RPMI8226 (cell line): ENCODE results near the gene FERMT2.
"Not testable (repeated sequence)": the region's sequence is repeated elsewhere in the genome, so short reads cannot be mapped to it uniquely, and the experiment has no call there.

Experiments used
- DNase-seq: peaks from one replicate; pipeline ENCODE4 v3.0.0-alpha.2; 2015

Gene FERMT2

GRCh38 chr14:52939427-52939826 is 11.4 kb downstream of the FERMT2 start:
- no peak for DNase-seq

GRCh38 chr14:52937869-52938268 is 13.0 kb downstream of the FERMT2 start:
- DNase-seq, result no peak

GRCh38 chr14:52937306-52937705 is 13.5 kb downstream of the FERMT2 start:
- no peak for DNase-seq

GRCh38 chr14:52936437-52936836 is 14.4 kb downstream of the FERMT2 start:
- no peak for DNase-seq

GRCh38 chr14:52935833-52936232 is 15.0 kb downstream of the FERMT2 start:
- DNase-seq, result no peak

- DNase-seq, result no peak
Observed at GRCh38 chr14:52934762-52935161, 16.1 kb downstream of the FERMT2 start.

GRCh38 chr14:52929192-52929807 is 21.6 kb downstream of the FERMT2 start:
- no peak for DNase-seq

- DNase-seq, result no peak
Observed at GRCh38 chr14:52926953-52927352, 23.9 kb downstream of the FERMT2 start.

- DNase-seq, result no peak
Observed at GRCh38 chr14:52923902-52924575, 26.8 kb downstream of the FERMT2 start.

GRCh38 chr14:52922656-52923055 is 28.2 kb downstream of the FERMT2 start:
- no peak for DNase-seq

GRCh38 chr14:52922059-52922458 is 28.8 kb downstream of the FERMT2 start:
- DNase-seq, result no peak

- not testable (repeated sequence) for DNase-seq
Observed at GRCh38 chr14:52920411-52920810, 30.4 kb downstream of the FERMT2 start.

- no peak for DNase-seq
Observed at GRCh38 chr14:52919971-52920370, 30.9 kb downstream of the FERMT2 start.

- no peak for DNase-seq
Observed at GRCh38 chr14:52918486-52918885, 32.4 kb downstream of the FERMT2 start.

- no peak for DNase-seq
Observed at GRCh38 chr14:52917735-52918134, 33.1 kb downstream of the FERMT2 start.

GRCh38 chr14:52914295-52914694 is 36.6 kb downstream of the FERMT2 start:
- DNase-seq, result no peak

GRCh38 chr14:52913271-52913670 is 37.6 kb downstream of the FERMT2 start:
- no peak for DNase-seq

GRCh38 chr14:52911904-52912303 is 38.9 kb downstream of the FERMT2 start:
- DNase-seq, result no peak

- DNase-seq, result no peak
Observed at GRCh38 chr14:52910572-52910971, 40.3 kb downstream of the FERMT2 start.

GRCh38 chr14:52907949-52908348 is 42.9 kb downstream of the FERMT2 start:
- no peak for DNase-seq

GRCh38 chr14:52906141-52906601 is 44.7 kb downstream of the FERMT2 start:
- DNase-seq, result no peak

GRCh38 chr14:52902971-52903619 is 47.8 kb downstream of the FERMT2 start:
- no peak for DNase-seq

GRCh38 chr14:52901357-52901980 is 49.4 kb downstream of the FERMT2 start:
- DNase-seq, result no peak

- DNase-seq, result no peak
Observed at GRCh38 chr14:52900731-52901130, 50.1 kb downstream of the FERMT2 start.
